ENCODE results near the gene ACTR3C. TPM values are rescaled to one million over a fixed set of nuclear protein-coding genes. Genes with fewer than 3 reads are reported as not detected.
"Not testable (repeated sequence)": the region's sequence is repeated elsewhere in the genome, so short reads cannot be mapped to it uniquely, and the experiment has no call there.

Gene ACTR3C
- polyA plus RNA-seq, 4 donors = 2.4 to 9.6 (median 6.0) TPM

DNA sequence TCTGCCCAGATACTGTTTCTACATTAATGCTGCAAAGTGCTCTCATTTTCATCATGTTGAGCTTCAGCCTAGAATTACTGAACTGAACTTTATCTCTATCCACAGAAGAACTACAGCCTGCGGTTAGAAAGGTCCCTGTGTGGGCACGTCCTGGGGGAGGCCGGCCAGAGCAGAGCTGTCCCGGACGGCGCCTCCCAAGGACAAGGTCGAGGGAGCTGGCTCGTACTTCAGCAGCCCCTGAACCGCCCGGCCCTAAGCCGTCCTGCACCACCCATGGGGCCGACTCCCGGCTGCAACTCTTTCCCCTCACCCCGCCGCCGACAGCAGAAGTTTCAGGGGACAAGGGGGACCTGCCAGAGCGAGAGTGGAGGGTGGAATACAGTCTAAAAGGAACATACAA, 54.5 kb downstream of the ACTR3C start:
- not testable (repeated sequence) for H3K4me3 ChIP-seq (ENCODE audit: low read depth in 1 of 3, low read length in 3 of 3); H3K4me1 ChIP-seq (ENCODE audit: control insufficient read depth in 3 of 3, insufficient read depth in 2 of 3, low read depth in 1 of 3, low read length in 2 of 3); H3K9me3 ChIP-seq (ENCODE audit: control insufficient read depth in 2 of 2, insufficient read depth in 1 of 2, low read depth in 1 of 2, low read length in 1 of 2); FAIRE-seq; H3K36me3 ChIP-seq (ENCODE audit: control insufficient read depth in 3 of 3, insufficient read depth in 2 of 3, low read depth in 1 of 3, low read length in 3 of 3); DNase-seq; H3K27me3 ChIP-seq (ENCODE audit: control insufficient read depth in 3 of 3, insufficient read depth in 3 of 3, low read length in 3 of 3); H3K27ac ChIP-seq (ENCODE audit: low read depth in 1 of 3, low read length in 2 of 3)
- WGBS, 3 donors = no CpG with 5 or more reads among the region's 17 CpGs

DNA sequence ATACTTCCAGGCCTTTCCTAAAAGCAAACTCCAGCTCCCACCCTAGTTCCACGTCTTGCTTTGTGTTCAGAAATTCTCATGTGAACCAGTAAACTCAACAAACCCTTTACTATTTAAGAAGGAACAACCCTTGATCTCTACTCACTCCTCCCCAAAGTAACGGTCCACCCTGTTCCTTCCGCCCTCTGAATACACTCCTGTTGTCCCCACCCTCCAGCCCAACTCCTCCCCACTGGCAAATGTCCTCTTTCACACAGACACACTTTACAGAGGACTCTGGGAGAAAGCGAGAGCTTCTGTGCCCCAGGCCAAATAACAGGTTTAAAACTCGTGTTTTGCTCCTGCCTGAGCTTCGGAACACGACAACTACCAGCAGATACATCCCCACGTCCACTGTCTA, 55.1 kb downstream of the ACTR3C start:
- not testable (repeated sequence) for H3K27ac ChIP-seq (ENCODE audit: low read depth in 1 of 3, low read length in 2 of 3); FAIRE-seq; H3K36me3 ChIP-seq (ENCODE audit: control insufficient read depth in 3 of 3, insufficient read depth in 2 of 3, low read depth in 1 of 3, low read length in 3 of 3); H3K4me1 ChIP-seq (ENCODE audit: control insufficient read depth in 3 of 3, insufficient read depth in 2 of 3, low read depth in 1 of 3, low read length in 2 of 3); DNase-seq; H3K4me3 ChIP-seq (ENCODE audit: low read depth in 1 of 3, low read length in 3 of 3); H3K9me3 ChIP-seq (ENCODE audit: control insufficient read depth in 2 of 2, insufficient read depth in 1 of 2, low read depth in 1 of 2, low read length in 1 of 2); H3K27me3 ChIP-seq (ENCODE audit: control insufficient read depth in 3 of 3, insufficient read depth in 3 of 3, low read length in 3 of 3)
- WGBS, 3 donors = 71 to 89% (median 78%) methylated on average over 1 of the region's 8 CpGs

DNA sequence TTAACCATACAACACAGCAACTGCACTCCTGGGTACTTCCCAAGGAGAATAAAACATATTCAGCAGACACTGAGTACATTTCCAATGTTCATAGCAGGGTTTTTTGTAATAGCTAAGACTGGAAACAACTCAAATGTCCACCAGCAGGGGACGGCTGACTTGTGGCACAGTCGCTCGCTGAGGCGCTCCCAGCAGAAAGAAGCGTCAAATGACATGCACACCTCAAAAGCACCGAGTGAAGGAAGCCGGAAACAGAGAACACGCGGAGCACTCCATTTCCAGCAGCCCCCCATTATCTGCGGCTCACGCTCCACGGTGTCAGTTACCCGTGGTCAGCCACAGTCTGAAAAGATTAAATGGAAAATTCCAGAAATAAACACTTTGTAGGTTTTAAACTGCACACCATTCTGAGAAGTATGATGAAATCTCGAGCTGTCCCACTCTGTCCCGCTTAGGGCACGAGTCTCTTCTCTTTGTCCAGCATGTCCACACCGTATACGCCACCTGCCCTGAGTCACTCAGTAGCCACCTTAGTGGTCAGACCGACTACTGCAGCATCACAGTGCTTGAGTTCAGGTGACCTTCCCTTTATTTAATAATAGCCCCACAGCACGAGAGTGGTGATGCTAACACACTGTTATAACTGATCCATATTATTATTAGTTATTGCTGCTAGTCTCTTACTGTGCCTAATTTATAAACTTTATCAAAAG, 56.2 kb downstream of the ACTR3C start:
- not testable (repeated sequence) for H3K4me1 ChIP-seq (ENCODE audit: control insufficient read depth in 3 of 3, insufficient read depth in 2 of 3, low read depth in 1 of 3, low read length in 2 of 3); H3K9me3 ChIP-seq (ENCODE audit: control insufficient read depth in 2 of 2, insufficient read depth in 1 of 2, low read depth in 1 of 2, low read length in 1 of 2); H3K36me3 ChIP-seq (ENCODE audit: control insufficient read depth in 3 of 3, insufficient read depth in 2 of 3, low read depth in 1 of 3, low read length in 3 of 3); H3K4me3 ChIP-seq (ENCODE audit: low read depth in 1 of 3, low read length in 3 of 3); DNase-seq; H3K27me3 ChIP-seq (ENCODE audit: control insufficient read depth in 3 of 3, insufficient read depth in 3 of 3, low read length in 3 of 3); H3K27ac ChIP-seq (ENCODE audit: low read depth in 1 of 3, low read length in 2 of 3); FAIRE-seq
- WGBS, 3 donors = 85 to 92% (median 89%) methylated on average over 20 of the region's 20 CpGs

DNA sequence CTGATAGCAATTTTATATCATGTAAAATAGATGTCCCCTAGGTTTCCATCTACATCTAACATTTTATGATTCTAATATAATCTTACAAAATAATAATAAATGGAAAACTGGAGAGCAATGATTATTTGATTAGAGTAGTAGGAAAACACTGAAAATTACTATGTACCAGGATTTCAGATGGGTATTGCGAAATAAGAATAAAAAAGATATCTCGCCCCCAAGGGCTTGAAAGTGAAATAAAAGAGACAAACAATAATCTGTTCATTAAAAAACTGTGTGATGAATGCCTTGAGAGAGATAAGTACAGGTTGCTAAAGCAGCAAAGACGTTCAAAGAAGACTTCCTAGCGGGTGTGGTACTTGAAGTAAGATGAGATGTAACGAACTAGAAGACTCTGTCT, 60.7 kb downstream of the ACTR3C start:
- not testable (repeated sequence) for H3K27ac ChIP-seq (ENCODE audit: low read depth in 1 of 3, low read length in 2 of 3); H3K4me1 ChIP-seq (ENCODE audit: control insufficient read depth in 3 of 3, insufficient read depth in 2 of 3, low read depth in 1 of 3, low read length in 2 of 3); H3K36me3 ChIP-seq (ENCODE audit: control insufficient read depth in 3 of 3, insufficient read depth in 2 of 3, low read depth in 1 of 3, low read length in 3 of 3); H3K27me3 ChIP-seq (ENCODE audit: control insufficient read depth in 3 of 3, insufficient read depth in 3 of 3, low read length in 3 of 3); H3K9me3 ChIP-seq (ENCODE audit: control insufficient read depth in 2 of 2, insufficient read depth in 1 of 2, low read depth in 1 of 2, low read length in 1 of 2); DNase-seq; FAIRE-seq; H3K4me3 ChIP-seq (ENCODE audit: low read depth in 1 of 3, low read length in 3 of 3)
- 85 to 92% (median 87%) methylated on average over 5 of the region's 5 CpGs for WGBS, 3 donors

DNA sequence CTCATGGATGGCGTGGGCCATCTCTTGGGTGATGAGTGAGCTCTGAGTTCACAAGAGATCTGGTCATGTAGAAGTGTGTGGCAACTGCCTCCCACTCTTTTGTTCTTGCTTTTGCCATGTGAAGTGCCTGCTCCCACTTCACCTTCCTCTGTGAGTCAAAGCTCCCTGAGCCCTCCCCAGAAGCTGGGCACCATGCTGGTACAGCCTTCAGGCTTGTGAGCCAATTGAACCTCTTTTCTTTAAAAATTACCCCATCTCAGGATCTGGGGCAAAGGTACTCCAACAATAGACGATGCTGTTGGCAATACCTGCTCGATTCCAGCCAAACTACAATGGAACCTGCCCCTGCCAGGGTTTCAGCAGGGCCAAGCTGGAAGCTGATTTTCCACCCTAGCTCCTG, 75.6 kb downstream of the ACTR3C start:
- WGBS, 3 donors = 91 to 98% (median 93%) methylated on average over 2 of the region's 3 CpGs
- FAIRE-seq; H3K9me3 ChIP-seq (ENCODE audit: control insufficient read depth in 2 of 2, insufficient read depth in 1 of 2, low read depth in 1 of 2, low read length in 1 of 2); H3K4me1 ChIP-seq (ENCODE audit: control insufficient read depth in 3 of 3, insufficient read depth in 2 of 3, low read depth in 1 of 3, low read length in 2 of 3); H3K27me3 ChIP-seq (ENCODE audit: control insufficient read depth in 3 of 3, insufficient read depth in 3 of 3, low read length in 3 of 3); H3K4me3 ChIP-seq (ENCODE audit: low read depth in 1 of 3, low read length in 3 of 3); DNase-seq; H3K27ac ChIP-seq (ENCODE audit: low read depth in 1 of 3, low read length in 2 of 3); H3K36me3 ChIP-seq (ENCODE audit: control insufficient read depth in 3 of 3, insufficient read depth in 2 of 3, low read depth in 1 of 3, low read length in 3 of 3): not testable (repeated sequence)

DNA sequence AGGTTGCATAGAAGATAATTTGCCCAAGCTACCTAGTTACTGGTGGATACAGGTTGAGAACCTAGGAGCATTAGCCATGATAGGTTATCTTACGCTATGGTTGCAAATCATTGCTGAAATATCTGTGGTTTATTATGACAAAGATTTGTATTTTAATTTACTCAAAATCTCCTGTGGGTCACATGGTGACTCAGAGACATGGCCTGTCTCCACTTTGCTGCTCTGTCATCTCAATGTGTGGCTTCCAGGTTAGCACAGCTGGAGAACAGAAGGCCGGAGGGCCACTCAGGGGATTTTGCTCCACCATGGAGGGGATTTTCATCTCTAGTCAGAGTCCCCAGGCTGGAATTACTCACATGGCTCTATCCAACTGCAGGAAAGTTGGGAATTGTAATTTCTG, 78.1 kb downstream of the ACTR3C start:
- H3K4me1 ChIP-seq (ENCODE audit: control insufficient read depth in 3 of 3, insufficient read depth in 2 of 3, low read depth in 1 of 3, low read length in 2 of 3); H3K9me3 ChIP-seq (ENCODE audit: control insufficient read depth in 2 of 2, insufficient read depth in 1 of 2, low read depth in 1 of 2, low read length in 1 of 2); DNase-seq; H3K36me3 ChIP-seq (ENCODE audit: control insufficient read depth in 3 of 3, insufficient read depth in 2 of 3, low read depth in 1 of 3, low read length in 3 of 3); H3K4me3 ChIP-seq (ENCODE audit: low read depth in 1 of 3, low read length in 3 of 3); FAIRE-seq; H3K27ac ChIP-seq (ENCODE audit: low read depth in 1 of 3, low read length in 2 of 3); H3K27me3 ChIP-seq (ENCODE audit: control insufficient read depth in 3 of 3, insufficient read depth in 3 of 3, low read length in 3 of 3): not testable (repeated sequence)
- WGBS, 3 donors = 81 to 85% (median 82%) methylated on average over 2 of the region's 2 CpGs

DNA sequence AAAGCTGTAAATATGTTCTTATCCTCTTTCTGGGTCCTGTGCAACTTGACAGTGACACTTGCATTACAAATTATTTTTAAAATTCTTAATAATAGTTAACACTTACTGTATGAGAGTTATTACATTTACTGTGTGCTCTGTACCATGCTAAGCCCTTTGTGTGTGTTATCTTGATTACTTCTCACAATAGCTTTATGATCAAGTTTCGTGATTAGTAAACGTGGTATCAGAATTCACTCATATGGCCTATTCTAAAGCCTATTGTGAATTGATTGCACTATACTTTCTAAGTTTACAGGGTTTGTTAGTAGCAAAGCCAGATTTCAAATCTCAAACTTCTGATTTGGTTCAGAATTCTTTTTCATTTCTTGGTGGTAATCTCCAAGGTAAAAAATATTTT, 80.4 kb downstream of the ACTR3C start:
- not testable (repeated sequence) for FAIRE-seq; H3K36me3 ChIP-seq (ENCODE audit: control insufficient read depth in 3 of 3, insufficient read depth in 2 of 3, low read depth in 1 of 3, low read length in 3 of 3); H3K27ac ChIP-seq (ENCODE audit: low read depth in 1 of 3, low read length in 2 of 3); H3K27me3 ChIP-seq (ENCODE audit: control insufficient read depth in 3 of 3, insufficient read depth in 3 of 3, low read length in 3 of 3); DNase-seq; H3K4me3 ChIP-seq (ENCODE audit: low read depth in 1 of 3, low read length in 3 of 3); H3K4me1 ChIP-seq (ENCODE audit: control insufficient read depth in 3 of 3, insufficient read depth in 2 of 3, low read depth in 1 of 3, low read length in 2 of 3); H3K9me3 ChIP-seq (ENCODE audit: control insufficient read depth in 2 of 2, insufficient read depth in 1 of 2, low read depth in 1 of 2, low read length in 1 of 2)
- 56 to 65% (median 59%) methylated on average over 2 of the region's 2 CpGs for WGBS, 3 donors

DNA sequence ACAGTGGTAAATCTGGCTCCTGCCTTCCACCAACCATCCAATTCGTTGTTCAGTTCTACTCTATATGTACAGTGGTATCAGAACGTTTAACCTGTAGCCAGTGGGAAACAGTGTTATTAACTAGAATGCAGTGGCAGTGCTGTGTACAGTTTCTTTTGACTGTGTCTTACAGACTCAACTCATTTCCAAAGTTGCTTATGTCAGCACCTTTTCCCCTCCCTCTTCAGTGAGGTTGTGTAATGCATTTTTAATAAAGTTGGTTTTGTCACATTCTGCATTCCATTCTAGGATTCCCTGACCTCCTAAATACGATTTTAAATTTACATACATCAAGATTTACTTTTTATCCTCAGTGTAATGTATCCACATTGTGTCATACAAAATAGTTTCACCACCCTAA, 97.9 kb downstream of the ACTR3C start:
- not testable (repeated sequence) for DNase-seq; H3K4me1 ChIP-seq (ENCODE audit: control insufficient read depth in 3 of 3, insufficient read depth in 2 of 3, low read depth in 1 of 3, low read length in 2 of 3); FAIRE-seq; H3K4me3 ChIP-seq (ENCODE audit: low read depth in 1 of 3, low read length in 3 of 3); H3K27ac ChIP-seq (ENCODE audit: low read depth in 1 of 3, low read length in 2 of 3); H3K9me3 ChIP-seq (ENCODE audit: control insufficient read depth in 2 of 2, insufficient read depth in 1 of 2, low read depth in 1 of 2, low read length in 1 of 2); H3K27me3 ChIP-seq (ENCODE audit: control insufficient read depth in 3 of 3, insufficient read depth in 3 of 3, low read length in 3 of 3); H3K36me3 ChIP-seq (ENCODE audit: control insufficient read depth in 3 of 3, insufficient read depth in 2 of 3, low read depth in 1 of 3, low read length in 3 of 3)
- WGBS, 3 donors = 64 to 75% (median 71%) methylated on average over 3 of the region's 3 CpGs

Measured in small intestine (tissue), 7 donors.